HCT116 (cell line): ENCODE results near the gene PTCHD4. TPM values are rescaled to one million over a fixed set of nuclear protein-coding genes. Genes with fewer than 3 reads are reported as not detected.

Experiments
- ATAC-seq: fragments of 200-7000 bp; cut with Tn5 transposase; 2 replicates; pipeline ENCODE4 v1.9.1; 2020; ENCODE audit warnings: mild to moderate bottlenecking, moderate library complexity
- BruUV-seq: library from RNA; stranded (reverse); fragments of 400-500 nt; replicated peaks from 2 replicates; lab custom pipeline; 2021; lab: Mats Ljungman, UMichigan
- CTCF ChIA-PET: fragments of 300-600 bp; sonication (Branson Sonifier 250); formaldehyde crosslinking; loops from one replicate; lab custom pipeline; 2021; ENCODE audit warnings: antibody characterized with exemption; lab: Charles Lee
- POLR2A ChIA-PET: fragments of 300-600, 350-600 bp; sonication (Branson Sonifier 250); formaldehyde crosslinking; loops from one replicate; lab custom pipeline; 2021; ENCODE audit warnings: antibody characterized with exemption; lab: Charles Lee
- RAD21 ChIA-PET, 2 experiments: fragments of 300-600 bp; sonication (Branson Sonifier 250); formaldehyde crosslinking; loops; one replicate each; lab custom pipeline; 2023; ENCODE audit warnings: low total read pairs in 2 of 2; ENCODE audit not compliant: uncharacterized antibody in 2 of 2, unreplicated experiment in 2 of 2, low non-redundant PET in 1 of 2; lab: Charles Lee
- DNase-seq: peaks from one replicate; pipeline ENCODE4 v3.0.0-alpha.2; 2010; ENCODE audit warnings: low read depth, low spot score
- H2AFZ ChIP-seq: fragments of 200-600 bp; shearing (Covaris generic), sonication (generic); 2 replicates; pipeline ENCODE4 v1.6.1; 2017; ENCODE audit warnings: low read depth, mixed run types, mixed read lengths, antibody characterized with exemption, low read length; ENCODE audit not compliant: poor library complexity, severe bottlenecking
- H3K27ac ChIP-seq: 2 replicates; pipeline ENCODE4 v1.5.1; 2012; ENCODE audit warnings: low read depth, low read length
- H3K27me3 ChIP-seq: fragments of 200-600 bp; sonication (generic); 2 replicates; pipeline ENCODE4 v1.6.1; 2016; ENCODE audit warnings: mixed run types, low read length, mixed read lengths; ENCODE audit not compliant: insufficient read depth
- H3K36me3 ChIP-seq, 2 experiments: fragments of 200-500 bp in 1 of 2; fragments of 200-600 bp in 1 of 2; sonication (Bioruptor generic) in 1 of 2; sonication (generic) in 1 of 2; 2 replicates each; pipeline versions ENCODE4 v1.5.1 to v1.6.1; 2014 to 2016; ENCODE audit warnings: low read length in 2 of 2, inconsistent platforms in 1 of 2, mixed read lengths in 1 of 2, mixed run types in 1 of 2; ENCODE audit not compliant: insufficient read depth in 2 of 2, control insufficient read depth in 1 of 2
- H3K4me1 ChIP-seq, 2 experiments: fragments of 200-600 bp in 1 of 2; sonication (generic) in 1 of 2; 2 replicates each; pipeline versions ENCODE4 v1.5.1 to v1.6.1; 2012 to 2017; ENCODE audit warnings: low read length in 2 of 2, inconsistent platforms in 1 of 2, mild to moderate bottlenecking in 1 of 2, mixed read lengths in 1 of 2, mixed run types in 1 of 2, moderate library complexity in 1 of 2; ENCODE audit not compliant: insufficient read depth in 2 of 2, control insufficient read depth in 1 of 2
- H3K4me2 ChIP-seq: fragments of 200-600 bp; sonication (generic); 2 replicates; pipeline ENCODE4 v1.6.1; 2017; ENCODE audit warnings: mixed run types, low read length, mixed read lengths
- H3K4me3 ChIP-seq, 2 experiments: fragments of 200-600 bp in 1 of 2; sonication (generic) in 1 of 2; replicated peaks in 1 of 2; 2 replicates each; pipeline ENCODE4 v1.5.1; 2011 to 2016; ENCODE audit warnings: low read length in 2 of 2, control low read depth in 1 of 2, low read depth in 1 of 2, mild to moderate bottlenecking in 1 of 2, mixed read lengths in 1 of 2, mixed run types in 1 of 2
- H3K79me2 ChIP-seq: fragments of 200-600 bp; sonication (generic); 2 replicates; pipeline ENCODE4 v1.6.1; 2017; ENCODE audit warnings: mild to moderate bottlenecking, mixed run types, low read length, moderate library complexity, mixed read lengths; ENCODE audit not compliant: insufficient read depth
- H3K9ac ChIP-seq: fragments of 200-600 bp; sonication (generic); 2 replicates; pipeline ENCODE4 v1.6.1; 2016; ENCODE audit warnings: low read length, mixed read lengths
- H3K9me2 ChIP-seq: fragments of 200-600 bp; sonication (generic), shearing (Covaris generic); 2 replicates; pipeline ENCODE4 v1.6.1; 2017; ENCODE audit warnings: mixed run types, mild to moderate bottlenecking, moderate library complexity; ENCODE audit not compliant: insufficient read depth
- H3K9me3 ChIP-seq, 2 experiments: fragments of 200-500 bp in 1 of 2; fragments of 200-600 bp in 1 of 2; sonication (Bioruptor generic) in 1 of 2; sonication (generic) in 1 of 2; 2 replicates each; pipeline ENCODE4 v1.6.1; 2014 to 2017; ENCODE audit warnings: low read length in 2 of 2, mixed read lengths in 2 of 2, inconsistent platforms in 1 of 2, low read depth in 1 of 2, mild to moderate bottlenecking in 1 of 2, mixed run types in 1 of 2, moderate library complexity in 1 of 2; ENCODE audit not compliant: control insufficient read depth in 1 of 2, insufficient read depth in 1 of 2
- H4K20me1 ChIP-seq: fragments of 200-600 bp; sonication (generic), shearing (Covaris generic); 2 replicates; pipeline ENCODE4 v1.6.1; 2017; ENCODE audit warnings: mixed run types, mild to moderate bottlenecking, moderate library complexity; ENCODE audit not compliant: insufficient read depth
- ATF3 ChIP-seq: IDR thresholded peaks from 2 replicates; pipeline ENCODE4 v1.6.1; 2012
- ELF1 ChIP-seq: IDR thresholded peaks from 2 replicates; pipeline ENCODE4 v1.6.1; 2012; ENCODE audit warnings: low read depth, borderline replicate concordance
- EZH2 ChIP-seq: fragments of 200-600 bp; sonication (generic); IDR thresholded peaks from 2 replicates; pipeline ENCODE4 v1.6.1; 2017; ENCODE audit warnings: antibody characterized with exemption, mixed run types
- JUND ChIP-seq: IDR thresholded peaks from 2 replicates; pipeline ENCODE4 v1.6.1; 2012
- POLR2AphosphoS5 ChIP-seq: IDR thresholded peaks from 2 replicates; pipeline ENCODE4 v1.6.1; 2011; ENCODE audit warnings: mild to moderate bottlenecking, low read depth, low read length, moderate library complexity
- REST ChIP-seq: IDR thresholded peaks from 2 replicates; pipeline ENCODE4 v1.6.1; 2012; ENCODE audit warnings: low read depth
- SP1 ChIP-seq: IDR thresholded peaks from 2 replicates; pipeline ENCODE4 v1.6.1; 2012; ENCODE audit warnings: low read depth
- TCF7L2 ChIP-seq: IDR thresholded peaks from 2 replicates; pipeline ENCODE4 v1.7.0; 2011; ENCODE audit warnings: borderline replicate concordance, inconsistent platforms; ENCODE audit not compliant: insufficient read depth, insufficient read length; ENCODE audit errors: extremely low read depth
- ZFX ChIP-seq: fragments of 450-650 bp; IDR thresholded peaks from 2 replicates; pipeline ENCODE4 v1.6.1; 2017
- intact Hi-C: fragments of 100-400 bp; cut with micrococcal nuclease; formaldehyde crosslinking; loops from 2 replicates; pipeline ENCODE4 v1.10.0; 2022
- total RNA-seq: library from RNA; stranded (reverse); gene quantifications from one replicate; pipeline ENCODE4 v1.2.1, GENCODE V29; 2021; ENCODE audit not compliant: unreplicated experiment

The PTCHD4 gene
- total RNA-seq, 1 experiment from 2014 or later = 1.1 TPM

GRCh38 chr6:48073976-48074767 lies 36.8 kb downstream of the PTCHD4 start:
- intact Hi-C loops = loop anchor here (5.0 kb wide), 1 partner anchor 287 kb away; no protein-coding TSS in a partner anchor
- no peak overlapping the region for H3K9ac ChIP-seq
- H2AFZ ChIP-seq = no peak overlapping the region
- H3K4me2 ChIP-seq = no peak overlapping the region
- H4K20me1 ChIP-seq = no peaks in the 10 kb centered on the region
- no peaks in the 10 kb centered on the region for H3K9me3 ChIP-seq
- no peaks in the 10 kb centered on the region for H3K79me2 ChIP-seq
- no peak overlapping the region for H3K4me3 ChIP-seq
- POLR2A ChIA-PET = no interaction called here
- RAD21 ChIA-PET = no interaction called here
- no peak overlapping the region for H3K27ac ChIP-seq
- H3K27me3 ChIP-seq = no peaks in the 10 kb centered on the region
- TF ChIP-seq ELF1 = no peak
- CTCF ChIA-PET = interaction anchor here (1.2 kb wide), 1 partner anchor 14 kb away, joined by 3 read pairs; no protein-coding TSS in a partner anchor
- ATAC-seq (no peak), DNase-seq (no peak)
- no TSS peak for BruUV-seq
- no peaks in the 10 kb centered on the region for H3K36me3 ChIP-seq
- no peaks in the 10 kb centered on the region for H3K4me1 ChIP-seq
- H3K9me2 ChIP-seq = no peaks in the 10 kb centered on the region

- H3K27me3 ChIP-seq = no peaks in the 10 kb centered on the region
- no peak for TF ChIP-seq REST
- TF ChIP-seq POLR2AphosphoS5 = no peak
- TF ChIP-seq EZH2 = no peak
- no peak for TF ChIP-seq ZFX
- no peak for TF ChIP-seq ATF3
- no peak for TF ChIP-seq ELF1
- TF ChIP-seq SP1 = no peak
- no peak for TF ChIP-seq TCF7L2
- TF ChIP-seq JUND = no peak
- ChIA-PET POLR2A (no interaction called here), RAD21 (no interaction called here), CTCF (no interaction called here)
- BruUV-seq = no TSS peak
- no peak overlapping the region for H3K4me2 ChIP-seq
- no peak overlapping the region for H3K4me3 ChIP-seq
- no peaks in the 10 kb centered on the region for H3K9me2 ChIP-seq
- H2AFZ ChIP-seq = no peak overlapping the region
- no peak overlapping the region for H3K27ac ChIP-seq
- no peaks in the 10 kb centered on the region for H3K9me3 ChIP-seq
- DNase-seq (no peak), ATAC-seq (no peak)
- no peak overlapping the region for H3K9ac ChIP-seq
- no peaks in the 10 kb centered on the region for H3K79me2 ChIP-seq
- no peaks in the 10 kb centered on the region for H3K36me3 ChIP-seq
- intact Hi-C loops = loop anchor here (5.0 kb wide), 1 partner anchor 285 kb away; no protein-coding TSS in a partner anchor
- H4K20me1 ChIP-seq = no peaks in the 10 kb centered on the region
- H3K4me1 ChIP-seq = no peaks in the 10 kb centered on the region
These were observed 39.2 kb downstream of the PTCHD4 start for GRCh38 chr6:48071833-48072232.
